ENCODE results near the gene SPTAN1.

DNA sequence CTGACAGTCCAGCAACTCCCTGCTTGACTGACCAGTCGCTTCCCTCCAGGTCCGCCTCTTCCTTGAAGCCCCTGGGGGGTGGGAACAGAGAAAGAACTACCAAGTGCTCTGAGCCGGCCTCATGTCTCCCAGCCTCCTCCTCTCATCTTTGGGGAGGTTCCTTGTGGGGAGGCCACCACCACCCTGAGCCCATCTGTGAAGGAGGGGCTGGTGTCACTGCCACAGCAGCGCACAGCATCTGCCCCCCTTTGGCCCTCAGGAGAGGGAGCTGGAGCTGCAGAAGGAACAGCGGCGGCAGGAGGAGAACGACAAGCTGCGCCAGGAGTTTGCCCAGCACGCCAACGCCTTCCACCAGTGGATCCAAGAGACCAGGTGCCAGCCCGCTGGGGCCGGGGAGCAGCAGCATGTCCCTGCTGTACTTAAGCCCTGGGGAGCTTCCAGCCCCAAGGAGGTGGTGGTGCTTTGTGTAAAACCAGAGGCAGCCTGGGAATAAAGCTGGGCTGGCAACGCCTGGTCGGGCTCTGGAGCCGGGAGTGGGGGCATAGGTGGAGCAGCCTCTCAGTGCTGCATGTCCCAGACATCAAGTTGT is 74.8 kb downstream of the SPTAN1 start:
- TF ChIP-seq POLR2A (IDR thresholded peaks at IDR 0.05; ENCODE audit: low read length), result no peak
- TF ChIP-seq GATA1 (IDR thresholded peaks at IDR 0.05; ENCODE audit: low read depth, low read length), result no peak

All from erythroblast (primary cell).